ENCODE measurements around the gene MSLN.

DNA sequence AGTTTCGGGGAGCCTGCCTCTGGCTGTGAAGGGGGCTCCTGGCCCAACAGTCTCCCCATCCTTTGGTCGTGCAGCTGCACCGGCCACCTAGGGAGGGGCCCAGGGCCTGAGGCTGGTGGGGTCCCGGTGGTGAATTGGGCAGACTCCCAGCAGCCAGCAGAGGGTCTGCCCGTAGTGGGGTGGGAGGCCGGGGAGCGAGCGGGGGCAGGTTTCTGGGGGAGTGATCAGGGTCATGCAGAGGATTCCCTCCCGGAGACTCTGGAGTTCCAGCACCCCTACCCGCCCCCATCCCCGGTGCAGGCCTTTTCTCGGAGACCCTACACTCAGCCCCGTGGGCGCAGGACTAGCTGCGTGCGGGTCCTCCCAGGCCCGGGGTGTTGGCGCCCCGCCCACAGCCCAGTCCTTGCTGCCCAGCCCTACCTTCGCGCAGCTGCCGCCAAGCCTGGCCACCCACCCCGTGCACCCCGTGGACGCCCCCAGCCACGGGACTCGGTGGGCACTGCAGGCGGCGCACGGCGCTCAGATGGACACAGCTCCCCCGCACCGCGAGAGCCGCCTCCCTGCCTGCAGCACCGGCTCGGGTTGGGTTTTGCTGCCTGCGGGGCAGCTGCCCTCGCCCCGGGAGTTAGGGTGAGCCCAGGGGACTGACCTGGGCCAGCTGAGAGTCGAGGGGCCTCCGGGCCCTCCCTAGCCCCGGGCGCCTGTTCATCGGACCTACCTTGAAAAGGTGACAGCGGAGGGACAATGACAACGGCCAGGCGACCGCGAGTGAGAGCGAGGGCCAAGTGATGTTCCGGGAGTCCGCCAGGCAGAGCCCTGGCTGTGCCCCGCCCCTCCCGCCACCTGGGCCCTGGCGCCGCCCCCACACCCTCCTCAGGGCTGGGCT, 39.7 kb downstream of the MSLN start, which contains the start of gene GNG13:
- TF ChIP-seq, protein P1, sequence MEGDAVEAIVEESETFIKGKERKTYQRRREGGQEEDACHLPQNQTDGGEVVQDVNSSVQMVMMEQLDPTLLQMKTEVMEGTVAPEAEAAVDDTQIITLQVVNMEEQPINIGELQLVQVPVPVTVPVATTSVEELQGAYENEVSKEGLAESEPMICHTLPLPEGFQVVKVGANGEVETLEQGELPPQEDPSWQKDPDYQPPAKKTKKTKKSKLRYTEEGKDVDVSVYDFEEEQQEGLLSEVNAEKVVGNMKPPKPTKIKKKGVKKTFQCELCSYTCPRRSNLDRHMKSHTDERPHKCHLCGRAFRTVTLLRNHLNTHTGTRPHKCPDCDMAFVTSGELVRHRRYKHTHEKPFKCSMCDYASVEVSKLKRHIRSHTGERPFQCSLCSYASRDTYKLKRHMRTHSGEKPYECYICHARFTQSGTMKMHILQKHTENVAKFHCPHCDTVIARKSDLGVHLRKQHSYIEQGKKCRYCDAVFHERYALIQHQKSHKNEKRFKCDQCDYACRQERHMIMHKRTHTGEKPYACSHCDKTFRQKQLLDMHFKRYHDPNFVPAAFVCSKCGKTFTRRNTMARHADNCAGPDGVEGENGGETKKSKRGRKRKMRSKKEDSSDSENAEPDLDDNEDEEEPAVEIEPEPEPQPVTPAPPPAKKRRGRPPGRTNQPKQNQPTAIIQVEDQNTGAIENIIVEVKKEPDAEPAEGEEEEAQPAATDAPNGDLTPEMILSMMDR (optimal IDR thresholded peaks at IDR 0.05 in 1 of 3, IDR thresholded peaks at IDR 0.05 in 1 of 3, conservative IDR thresholded peaks at IDR 0.05 in 1 of 3; ENCODE audit: extremely low read depth in 1 of 3, insufficient read depth in 2 of 3, low read length in 3 of 3) = no peak
- peak; percentile 49 for TF ChIP-seq EZH2 (IDR thresholded peaks at IDR 0.05; ENCODE audit: low read length)
